HFFc6 (cell line): ENCODE measurements around the gene TMEM203. TPM values are rescaled to one million over a fixed set of nuclear protein-coding genes. Genes with fewer than 3 reads are reported as not detected.
A peak's percentile ranks its signal among the peaks of the same experiment; 100 is the strongest.

Source experiments
- DNase-seq: peaks from one replicate; pipeline ENCODE4 v3.0.0-alpha.2; 2018
- H3K27ac Mint-ChIP-seq: 2 replicates; pipeline ENCODE4 v1.8.0; 2020; ENCODE audit warnings: mild to moderate bottlenecking, mixed read lengths
- H3K27me3 Mint-ChIP-seq: 2 replicates; pipeline ENCODE4 v1.8.0; 2021; ENCODE audit warnings: mild to moderate bottlenecking, moderate library complexity, mixed read lengths; ENCODE audit not compliant: insufficient read depth
- H3K36me3 Mint-ChIP-seq: 2 replicates; pipeline ENCODE4 v1.8.0; 2021; ENCODE audit warnings: low read depth, mixed read lengths
- H3K4me1 Mint-ChIP-seq: 2 replicates; pipeline ENCODE4 v1.8.0; 2020; ENCODE audit warnings: low read depth, mixed read lengths
- H3K4me3 Mint-ChIP-seq: 2 replicates; pipeline ENCODE4 v1.8.0; 2020; ENCODE audit warnings: mild to moderate bottlenecking, moderate library complexity, mixed read lengths
- H3K9me3 Mint-ChIP-seq: 2 replicates; pipeline ENCODE4 v1.8.0; 2020; ENCODE audit warnings: mild to moderate bottlenecking, mixed read lengths
- CTCF ChIP-seq: fragments of 200-600 bp; sonication (generic); IDR thresholded peaks from 2 replicates; pipeline ENCODE4 v1.5.0; 2021; ENCODE audit warnings: antibody characterized with exemption, mild to moderate bottlenecking
- total RNA-seq, 6 experiments: library from RNA; stranded (reverse); fragmentation: NEBNext Ultra II Directional; extraction: Animal tissue kit (Norgen Biotek cat#: 25700); gene quantifications; 2 replicates in 1 of 6; 3 replicates in 5 of 6; pipeline ENCODE4 v1.2.3, GENCODE V29; 2021

TMEM203 gene
- total RNA-seq, 6 experiments from 2014 or later: 38.7 to 47.4 (median 40.1) TPM

GRCh38 chr9:137211532-137211931, 6.1 kb upstream of the TMEM203 start:
- Mint-ChIP-seq H3K27me3 (peaks cover 2% of the 10 kb centered on the region), H3K36me3 (peaks cover 18% of the 10 kb centered on the region), H3K4me3 (no peak overlapping the region), H3K9me3 (no peaks in the 10 kb centered on the region), H3K4me1 (peaks cover 12% of the 10 kb centered on the region), H3K27ac (peak overlapping the region; percentile 18; the same call in 1 of the 2 replicates)
- DNase-seq: no peak
- no peak for TF ChIP-seq CTCF

- peak overlapping the region; percentile 98 for H3K4me3 Mint-ChIP-seq
- peaks cover 20% of the 10 kb centered on the region for H3K36me3 Mint-ChIP-seq
- peaks cover 3% of the 10 kb centered on the region for H3K27me3 Mint-ChIP-seq
- no peak for TF ChIP-seq CTCF
- H3K27ac Mint-ChIP-seq: peak overlapping the region; percentile 85
- peaks cover 33% of the 10 kb centered on the region for H3K4me1 Mint-ChIP-seq
- DNase-seq: no peak
- H3K9me3 Mint-ChIP-seq: no peaks in the 10 kb centered on the region
Measured at GRCh38 chr9:137206602-137207001, 1.2 kb upstream of the TMEM203 start.

- H3K36me3 Mint-ChIP-seq: peaks cover 20% of the 10 kb centered on the region
- H3K9me3 Mint-ChIP-seq: no peaks in the 10 kb centered on the region
- no peak for TF ChIP-seq CTCF
- no peak for DNase-seq
- peak overlapping the region; percentile 98 for H3K4me3 Mint-ChIP-seq
- H3K27ac Mint-ChIP-seq: peak overlapping the region; percentile 86
- peaks cover 33% of the 10 kb centered on the region for H3K4me1 Mint-ChIP-seq
- H3K27me3 Mint-ChIP-seq: peaks cover 1% of the 10 kb centered on the region
Measured at GRCh38 chr9:137204731-137205125, 720 bp downstream of the TMEM203 start.

GRCh38 chr9:137202966-137203365, 2.5 kb downstream of the TMEM203 start:
- Mint-ChIP-seq H3K27ac (no peak overlapping the region), H3K9me3 (no peaks in the 10 kb centered on the region), H3K27me3 (peaks cover 1% of the 10 kb centered on the region), H3K36me3 (peaks cover 14% of the 10 kb centered on the region), H3K4me1 (peaks cover 42% of the 10 kb centered on the region), H3K4me3 (no peak overlapping the region)
- TF ChIP-seq CTCF: no peak
- no peak for DNase-seq

- no peak for DNase-seq
- Mint-ChIP-seq H3K4me1 (peaks cover 28% of the 10 kb centered on the region), H3K27me3 (peaks cover 3% of the 10 kb centered on the region), H3K4me3 (peak overlapping the region; percentile 85), H3K9me3 (no peaks in the 10 kb centered on the region), H3K27ac (peak overlapping the region; percentile 17; the same call in 1 of the 2 replicates), H3K36me3 (peaks cover under 1% of the 10 kb centered on the region; the same call in 1 of the 2 replicates)
- TF ChIP-seq CTCF: no peak
Measured at GRCh38 chr9:137201205-137201868, 4.1 kb downstream of the TMEM203 start.
